T-helper 1 cell (primary cell): Measurements from ENCODE around the gene GUCY2F.

ENCODE experiments used
- DNase-seq, 5 donors: peaks; one replicate each; pipeline ENCODE4 v3.0.0-alpha.2; 2012 to 2020

Gene GUCY2F

GRCh38 chrX:109392895-109393294 lies 89.0 kb downstream of the GUCY2F start:
- DNase-seq, result no peak

- no peak for DNase-seq
Measured at GRCh38 chrX:109390556-109390955, 91.3 kb downstream of the GUCY2F start.

- DNase-seq, result no peak
Measured at GRCh38 chrX:109389917-109390316, 92.0 kb downstream of the GUCY2F start.

- DNase-seq, result no peak
Measured at GRCh38 chrX:109384699-109385098, 97.2 kb downstream of the GUCY2F start.

- no peak for DNase-seq
Measured at GRCh38 chrX:109382332-109382731, 99.6 kb downstream of the GUCY2F start.

- DNase-seq, result no peak
Measured at GRCh38 chrX:109378281-109378680, 103.6 kb downstream of the GUCY2F start.

GRCh38 chrX:109374262-109374960 lies 107.5 kb downstream of the GUCY2F start:
- no peak for DNase-seq

- DNase-seq, result no peak
Measured at GRCh38 chrX:109373468-109373867, 108.4 kb downstream of the GUCY2F start.

GRCh38 chrX:109372716-109373115 lies 109.2 kb downstream of the GUCY2F start:
- DNase-seq, result no peak

GRCh38 chrX:109372291-109372690 lies 109.6 kb downstream of the GUCY2F start:
- no peak for DNase-seq

- no peak for DNase-seq
Measured at GRCh38 chrX:109362101-109362500, 119.8 kb downstream of the GUCY2F start.

- no peak for DNase-seq
Measured at GRCh38 chrX:109360301-109360700, 121.6 kb downstream of the GUCY2F start.

GRCh38 chrX:109357706-109358105 lies 124.2 kb downstream of the GUCY2F start:
- DNase-seq, result no peak

- DNase-seq, result no peak
Measured at GRCh38 chrX:109356684-109357083, 125.2 kb downstream of the GUCY2F start.

- DNase-seq, result no peak
Measured at GRCh38 chrX:109352066-109352588, 129.8 kb downstream of the GUCY2F start.

GRCh38 chrX:109351557-109351956 lies 130.3 kb downstream of the GUCY2F start:
- DNase-seq, result no peak

- DNase-seq, result no peak
Measured at GRCh38 chrX:109350551-109350950, 131.3 kb downstream of the GUCY2F start.

GRCh38 chrX:109350051-109350450 lies 131.8 kb downstream of the GUCY2F start:
- no peak for DNase-seq

GRCh38 chrX:109347632-109348031 lies 134.3 kb downstream of the GUCY2F start:
- peak in 1 of 5 donors; percentile 3 for DNase-seq

- no peak for DNase-seq
Measured at GRCh38 chrX:109346491-109346890, 135.4 kb downstream of the GUCY2F start.

- no peak for DNase-seq
Measured at GRCh38 chrX:109345856-109346255, 136.0 kb downstream of the GUCY2F start.

GRCh38 chrX:109344678-109345077 lies 137.2 kb downstream of the GUCY2F start:
- no peak for DNase-seq

GRCh38 chrX:109344101-109344500 lies 137.8 kb downstream of the GUCY2F start:
- no peak for DNase-seq

GRCh38 chrX:109343671-109344070 lies 138.2 kb downstream of the GUCY2F start:
- no peak for DNase-seq

GRCh38 chrX:109336141-109336540 lies 145.7 kb downstream of the GUCY2F start:
- no peak for DNase-seq
